IMR-90 (cell line): ENCODE data around the gene COX6A2. TPM values are rescaled to one million over a fixed set of nuclear protein-coding genes. Genes with fewer than 3 reads are reported as not detected.

Source experiments
- ATAC-seq: fragments of 200-7000 bp; cut with Tn5 transposase; 2 replicates; pipeline ENCODE4 v1.9.1; 2020; ENCODE audit warnings: low read depth, mild to moderate bottlenecking, moderate library complexity
- BruUV-seq: library from RNA; stranded (reverse); fragments of 400-500 nt; replicated peaks from 2 replicates; lab custom pipeline; 2021; lab: Mats Ljungman, UMichigan
- CTCF ChIA-PET: fragments of 300-600 bp; formaldehyde crosslinking; extraction: SDS; loops from one replicate; lab custom pipeline; 2021; ENCODE audit warnings: antibody characterized with exemption; lab: Yijun Ruan, JAX
- POLR2A ChIA-PET: fragments of 300-600 bp; sonication (Branson Sonifier 250); formaldehyde crosslinking; loops from one replicate; lab custom pipeline; 2022; ENCODE audit warnings: antibody characterized with exemption; ENCODE audit not compliant: unreplicated experiment; lab: Charles Lee
- DNase-seq: peaks from one replicate; pipeline ENCODE4 v3.0.0; 2013
- H2AFZ ChIP-seq: replicated peaks from 2 replicates; pipeline ENCODE3; 2013; ENCODE audit warnings: low read length, mild to moderate bottlenecking; ENCODE audit not compliant: poor library complexity
- H2AK5ac ChIP-seq: 2 replicates; pipeline ENCODE4 v1.6.1; 2013; ENCODE audit warnings: low read depth, low read length, inconsistent platforms
- H2AK9ac ChIP-seq: replicated peaks from 2 replicates; pipeline ENCODE3; 2013; ENCODE audit warnings: mild to moderate bottlenecking, low read depth, low read length, moderate library complexity; ENCODE audit not compliant: poor library complexity
- H2BK120ac ChIP-seq: 2 replicates; pipeline ENCODE4 v1.6.1; 2013; ENCODE audit warnings: low read depth, low read length, inconsistent platforms
- H2BK15ac ChIP-seq: 3 replicates; pipeline ENCODE4 v1.6.1; 2013; ENCODE audit warnings: low read depth, low read length, inconsistent platforms
- H2BK20ac ChIP-seq: 2 replicates; pipeline ENCODE4 v1.6.1; 2013; ENCODE audit warnings: low read depth, mild to moderate bottlenecking, inconsistent platforms, low read length, moderate library complexity
- H2BK5ac ChIP-seq: 2 replicates; pipeline ENCODE4 v1.6.1; 2013; ENCODE audit warnings: mild to moderate bottlenecking, low read depth, low read length, inconsistent platforms; ENCODE audit not compliant: poor library complexity, severe bottlenecking
- H3K14ac ChIP-seq: replicated peaks from 2 replicates; pipeline ENCODE4 v1.6.1; 2013; ENCODE audit warnings: low read depth, low read length, inconsistent platforms
- H3K18ac ChIP-seq: 2 replicates; pipeline ENCODE4 v1.6.1; 2013; ENCODE audit warnings: low read depth, low read length, control low read depth
- H3K23ac ChIP-seq: 2 replicates; pipeline ENCODE4 v1.6.1; 2013; ENCODE audit warnings: low read depth, low read length, inconsistent platforms
- H3K27ac ChIP-seq: 2 replicates; pipeline ENCODE4 v1.5.1; 2013; ENCODE audit warnings: mild to moderate bottlenecking, control low read depth, low read length; ENCODE audit not compliant: insufficient read depth
- H3K27me3 ChIP-seq: 2 replicates; pipeline ENCODE4 v1.6.1; 2013; ENCODE audit warnings: low read length; ENCODE audit not compliant: control insufficient read depth, insufficient read depth
- H3K36me3 ChIP-seq: 2 replicates; pipeline ENCODE4 v1.6.1; 2013; ENCODE audit warnings: low read length, mixed read lengths; ENCODE audit not compliant: control insufficient read depth, insufficient read depth
- H3K4ac ChIP-seq: 2 replicates; pipeline ENCODE4 v1.6.1; 2013; ENCODE audit warnings: low read depth, low read length, inconsistent platforms
- H3K4me1 ChIP-seq: 2 replicates; pipeline ENCODE4 v1.6.1; 2013; ENCODE audit warnings: low read length, mixed read lengths; ENCODE audit not compliant: control insufficient read depth, insufficient read depth
- H3K4me2 ChIP-seq: 2 replicates; pipeline ENCODE4 v1.6.1; 2013; ENCODE audit warnings: low read depth, mild to moderate bottlenecking, control low read depth, low read length, moderate library complexity
- H3K4me3 ChIP-seq: 2 replicates; pipeline ENCODE4 v1.5.1; 2013; ENCODE audit warnings: low read depth, mild to moderate bottlenecking, control low read depth, low read length, moderate library complexity; ENCODE audit not compliant: insufficient read depth
- H3K56ac ChIP-seq: 2 replicates; pipeline ENCODE4 v1.6.1; 2013; ENCODE audit warnings: low read length, inconsistent platforms; ENCODE audit not compliant: insufficient read depth; ENCODE audit errors: extremely low read depth
- H3K79me1 ChIP-seq, 2 experiments: 2 replicates each; pipeline ENCODE4 v1.6.1; 2013; ENCODE audit warnings: low read length in 2 of 2, inconsistent platforms in 1 of 2, low read depth in 1 of 2
- H3K9ac ChIP-seq: 2 replicates; pipeline ENCODE4 v1.6.1; 2013; ENCODE audit warnings: low read depth, low read length, control low read depth
- H3K9me1 ChIP-seq: 2 replicates; pipeline ENCODE4 v1.6.1; 2013; ENCODE audit warnings: low read length, inconsistent platforms; ENCODE audit not compliant: insufficient read depth
- H3K9me3 ChIP-seq: 2 replicates; pipeline ENCODE4 v1.6.1; 2013; ENCODE audit warnings: low read length; ENCODE audit not compliant: control insufficient read depth, insufficient read depth
- H4K20me1 ChIP-seq: 2 replicates; pipeline ENCODE4 v1.6.1; 2013; ENCODE audit warnings: low read length, inconsistent platforms; ENCODE audit not compliant: insufficient read depth
- H4K5ac ChIP-seq: 2 replicates; pipeline ENCODE4 v1.6.1; 2013; ENCODE audit warnings: mild to moderate bottlenecking, low read depth, low read length, control low read depth
- H4K8ac ChIP-seq, 2 experiments: 2 replicates each; pipeline ENCODE4 v1.6.1; 2013; ENCODE audit warnings: low read depth in 2 of 2, low read length in 2 of 2, control low read depth in 1 of 2, inconsistent platforms in 1 of 2
- H4K91ac ChIP-seq: 2 replicates; pipeline ENCODE4 v1.6.1; 2013; ENCODE audit warnings: low read depth, low read length, inconsistent platforms; ENCODE audit not compliant: insufficient read depth
- BHLHE40 ChIP-seq: fragments of 150-350 bp; IDR thresholded peaks from 2 replicates; pipeline ENCODE4 v1.6.1; 2016; ENCODE audit warnings: mild to moderate bottlenecking, low read depth, low read length
- CEBPB ChIP-seq: IDR thresholded peaks from 2 replicates; pipeline ENCODE4 v1.6.1; 2012; ENCODE audit warnings: low read depth, low read length, improper control_type of control experiment
- CHD1 ChIP-seq: IDR thresholded peaks from 2 replicates; pipeline ENCODE4 v1.6.1; 2012; ENCODE audit warnings: low read depth, low read length, improper control_type of control experiment
- CTCF ChIP-seq: conservative IDR thresholded peaks from 2 replicates; pipeline ENCODE4 v1.5.1; 2012; ENCODE audit warnings: mild to moderate bottlenecking, low read depth, low read length, improper control_type of control experiment
- FOS ChIP-seq: fragments of 150-350 bp; IDR thresholded peaks from 2 replicates; pipeline ENCODE4 v1.6.1; 2016; ENCODE audit warnings: low read depth, low read length
- MAZ ChIP-seq: IDR thresholded peaks from 2 replicates; pipeline ENCODE4 v1.6.1; 2012; ENCODE audit warnings: low read depth, mild to moderate bottlenecking, low read length, improper control_type of control experiment, moderate library complexity, borderline replicate concordance
- MXI1 ChIP-seq: IDR thresholded peaks from 2 replicates; pipeline ENCODE4 v1.6.1; 2012; ENCODE audit warnings: low read depth, mild to moderate bottlenecking, low read length, moderate library complexity, borderline replicate concordance
- NFE2L2 ChIP-seq: fragments of 150-350 bp; IDR thresholded peaks from 2 replicates; pipeline ENCODE4 v1.6.1; 2016; ENCODE audit warnings: low read depth, mild to moderate bottlenecking, low read length
- POLR2A ChIP-seq: IDR thresholded peaks from 2 replicates; pipeline ENCODE4 v1.6.1; 2012; ENCODE audit warnings: mild to moderate bottlenecking, low read depth, low read length
- RAD21 ChIP-seq: IDR thresholded peaks from 2 replicates; pipeline ENCODE4 v1.6.1; 2012; ENCODE audit warnings: low read length, improper control_type of control experiment
- RCOR1 ChIP-seq: IDR thresholded peaks from 2 replicates; pipeline ENCODE4 v1.6.1; 2012; ENCODE audit warnings: mild to moderate bottlenecking, low read length, improper control_type of control experiment; ENCODE audit not compliant: insufficient replicate concordance
- RFX5 ChIP-seq: IDR thresholded peaks from 2 replicates; pipeline ENCODE4 v1.8.0; 2012; ENCODE audit warnings: low read depth, mild to moderate bottlenecking, low read length, moderate library complexity
- SMC3 ChIP-seq: fragments of 150-350 bp; IDR thresholded peaks from 2 replicates; pipeline ENCODE4 v1.6.1; 2016; ENCODE audit warnings: low read depth, mild to moderate bottlenecking, antibody characterized with exemption, low read length, moderate library complexity
- USF2 ChIP-seq: fragments of 150-350 bp; IDR thresholded peaks from 2 replicates; pipeline ENCODE4 v1.6.1; 2017; ENCODE audit warnings: mild to moderate bottlenecking, antibody characterized with exemption, low read length, low read depth
- WGBS, 2 experiments: methylation state at CpG; one replicate each; pipeline versions ENCODE4 v1.1.5 to v1.1.7; 2013; ENCODE audit warnings: missing lambda C conversion rate in 2 of 2; ENCODE audit not compliant: insufficient read length in 1 of 2; ENCODE audit errors: extremely low coverage in 2 of 2; 5-methylcytosine and 5-hydroxymethylcytosine counted together
- dilution Hi-C: fragments of 300-500 bp; cut with HindIII; formaldehyde crosslinking; loops from one replicate; pipeline ENCODE4 v1.14.3; 2018; ENCODE audit warnings: low sequenced_read_pairs; ENCODE audit not compliant: unreplicated experiment
- in situ Hi-C: fragments of 300-500 bp; cut with MboI; formaldehyde crosslinking; loops from 3 replicates; pipeline ENCODE4 v1.14.3; 2019; ENCODE audit warnings: low sequenced_read_pairs, inconsistent platforms, mixed read lengths
- intact Hi-C: fragments of 100-400 bp; cut with micrococcal nuclease; formaldehyde crosslinking; loops from 2 replicates; pipeline ENCODE4 v1.10.0; 2022
- polyA plus RNA-seq, 3 experiments: library from polyadenylated mRNA; depleted of rRNA; stranded (reverse); fragments of >200 nt; gene quantifications; 2 replicates each; pipeline ENCODE4 v1.2.3, GENCODE V29; 2012; ENCODE audit warnings: low replicate concordance in 1 of 3
- total RNA-seq: library from RNA; depleted of rRNA; stranded (reverse); fragments of >200 nt; gene quantifications from 2 replicates; pipeline ENCODE4 v1.2.3, GENCODE V29; 2012
- TF ChIP-seq, protein P1 (sequence below): fragments of 150-350 bp; IDR thresholded peaks from 2 replicates; pipeline ENCODE4 v1.6.1; 2016; ENCODE audit warnings: low read depth, mild to moderate bottlenecking, low read length, moderate library complexity, borderline replicate concordance

COX6A2 gene
- total and polyA plus RNA-seq, 2 of the 4 experiments (the other 2 are of a cell fraction) = not detected

DNA sequence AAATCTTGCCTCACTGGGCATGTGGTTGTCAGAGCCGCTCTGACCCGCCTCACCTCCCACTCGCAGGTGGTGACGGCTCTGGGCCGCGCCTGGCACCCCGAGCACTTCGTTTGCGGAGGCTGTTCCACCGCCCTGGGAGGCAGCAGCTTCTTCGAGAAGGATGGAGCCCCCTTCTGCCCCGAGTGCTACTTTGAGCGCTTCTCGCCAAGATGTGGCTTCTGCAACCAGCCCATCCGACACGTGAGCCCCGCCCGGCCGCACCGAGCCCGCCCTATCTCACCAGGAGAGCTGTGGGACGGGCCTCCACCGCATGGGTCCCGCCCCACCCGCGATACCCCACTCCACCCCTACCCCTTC lies 47.8 kb upstream of the COX6A2 start:
- Histone ChIP-seq H3K9ac (no peak overlapping the region), H2AFZ (no peak overlapping the region), H3K56ac (no peak overlapping the region), H3K4me1 (peaks cover 11% of the 10 kb centered on the region), H2BK20ac (no peak overlapping the region), H3K79me1 (peaks cover 22 to 65% of the 10 kb centered on the region in 2 experiments; a peak in 3 of 4 replicates), H3K4me3 (no peak overlapping the region), H3K9me3 (no peaks in the 10 kb centered on the region), H3K14ac (no peak overlapping the region), H3K4ac (no peak overlapping the region), H3K27me3 (no peaks in the 10 kb centered on the region), H4K20me1 (peaks cover 66% of the 10 kb centered on the region), H3K23ac (no peak overlapping the region), H4K91ac (no peak overlapping the region), H3K18ac (no peak overlapping the region), H3K4me2 (no peak overlapping the region), H4K8ac (no peak overlapping the region), H3K36me3 (peaks cover 56% of the 10 kb centered on the region), H4K5ac (no peak overlapping the region), H2BK120ac (no peak overlapping the region), H2AK5ac (no peak overlapping the region), H3K9me1 (peaks cover 24% of the 10 kb centered on the region), H2BK15ac (no peak overlapping the region), H3K27ac (no peak overlapping the region), H2BK5ac (no peak overlapping the region), H2AK9ac (no peak overlapping the region)
- in situ Hi-C loops = no loop called here
- ATAC-seq (no peak), DNase-seq (no peak)
- dilution Hi-C loops = no loop called here
- TF ChIP-seq MAZ = no peak
- no peak for TF ChIP-seq RAD21
- TF ChIP-seq POLR2A = no peak
- TF ChIP-seq CHD1 = no peak
- TF ChIP-seq NFE2L2 = no peak
- TF ChIP-seq, protein P1, sequence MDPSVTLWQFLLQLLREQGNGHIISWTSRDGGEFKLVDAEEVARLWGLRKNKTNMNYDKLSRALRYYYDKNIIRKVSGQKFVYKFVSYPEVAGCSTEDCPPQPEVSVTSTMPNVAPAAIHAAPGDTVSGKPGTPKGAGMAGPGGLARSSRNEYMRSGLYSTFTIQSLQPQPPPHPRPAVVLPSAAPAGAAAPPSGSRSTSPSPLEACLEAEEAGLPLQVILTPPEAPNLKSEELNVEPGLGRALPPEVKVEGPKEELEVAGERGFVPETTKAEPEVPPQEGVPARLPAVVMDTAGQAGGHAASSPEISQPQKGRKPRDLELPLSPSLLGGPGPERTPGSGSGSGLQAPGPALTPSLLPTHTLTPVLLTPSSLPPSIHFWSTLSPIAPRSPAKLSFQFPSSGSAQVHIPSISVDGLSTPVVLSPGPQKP = no peak
- TF ChIP-seq CEBPB = no peak
- TF ChIP-seq SMC3 = no peak
- TF ChIP-seq FOS = no peak
- no peak for TF ChIP-seq RFX5
- TF ChIP-seq CTCF = no peak
- TF ChIP-seq RCOR1 = no peak
- no peak for TF ChIP-seq USF2
- no peak for TF ChIP-seq BHLHE40
- TF ChIP-seq MXI1 = no peak
- BruUV-seq = no TSS peak
- WGBS, 2 experiments = 87% methylated on average over 26 of the region's 26 CpGs; no CpG with 5 or more reads in 1 of the 2 experiments
- CTCF ChIA-PET = no interaction called here
- POLR2A ChIA-PET = no interaction called here
- intact Hi-C loops = no loop called here
